HCT116 (cell line): ENCODE measurements around the gene NCBP3.

ENCODE experiments used
- EGR1 ChIP-seq: IDR thresholded peaks from 2 replicates; pipeline ENCODE4 v1.6.1; 2012; ENCODE audit warnings: low read depth
- EZH2 ChIP-seq: fragments of 200-600 bp; sonication (generic); IDR thresholded peaks from 2 replicates; pipeline ENCODE4 v1.6.1; 2017; ENCODE audit warnings: antibody characterized with exemption, mixed run types
- EZH2phosphoT487 ChIP-seq: fragments of 200-600 bp; IDR thresholded peaks from 2 replicates; pipeline ENCODE4 v1.6.1; 2018; ENCODE audit warnings: antibody characterized with exemption, borderline replicate concordance
- POLR2A ChIP-seq: IDR thresholded peaks from 2 replicates; pipeline ENCODE4 v1.7.0; 2011; ENCODE audit warnings: borderline replicate concordance; ENCODE audit not compliant: insufficient read depth, insufficient read length; ENCODE audit errors: extremely low read depth
- POLR2AphosphoS5 ChIP-seq: IDR thresholded peaks from 2 replicates; pipeline ENCODE4 v1.6.1; 2011; ENCODE audit warnings: mild to moderate bottlenecking, low read depth, low read length, moderate library complexity
- RAD21 ChIP-seq: IDR thresholded peaks from 2 replicates; pipeline ENCODE4 v1.6.1; 2012; ENCODE audit warnings: low read depth, mild to moderate bottlenecking
- SIN3A ChIP-seq: IDR thresholded peaks from 2 replicates; pipeline ENCODE4 v1.6.1; 2012; ENCODE audit warnings: low read depth
- SRF ChIP-seq: IDR thresholded peaks from 2 replicates; pipeline ENCODE4 v1.6.1; 2012; ENCODE audit warnings: low read depth
- ZNF274 ChIP-seq: fragments of 200-500 bp; sonication (Bioruptor generic); IDR thresholded peaks from 2 replicates; pipeline ENCODE4 v1.6.1; 2014; ENCODE audit warnings: mild to moderate bottlenecking, low read depth, low read length, inconsistent platforms
- TF ChIP-seq, protein P1 (sequence below), 3 experiments: fragments of 200-600 bp in 1 of 3; sonication (generic) in 1 of 3; IDR thresholded peaks in 2 of 3; conservative IDR thresholded peaks in 1 of 3; 2 replicates each; pipeline ENCODE4 v1.5.1; 2012 to 2017; ENCODE audit warnings: low read depth in 2 of 3, low read length in 2 of 3, antibody characterized with exemption in 1 of 3, borderline replicate concordance in 1 of 3, control low read depth in 1 of 3, mild to moderate bottlenecking in 1 of 3, mixed read lengths in 1 of 3, mixed run types in 1 of 3, moderate library complexity in 1 of 3; ENCODE audit not compliant: insufficient read depth in 1 of 3

DNA sequence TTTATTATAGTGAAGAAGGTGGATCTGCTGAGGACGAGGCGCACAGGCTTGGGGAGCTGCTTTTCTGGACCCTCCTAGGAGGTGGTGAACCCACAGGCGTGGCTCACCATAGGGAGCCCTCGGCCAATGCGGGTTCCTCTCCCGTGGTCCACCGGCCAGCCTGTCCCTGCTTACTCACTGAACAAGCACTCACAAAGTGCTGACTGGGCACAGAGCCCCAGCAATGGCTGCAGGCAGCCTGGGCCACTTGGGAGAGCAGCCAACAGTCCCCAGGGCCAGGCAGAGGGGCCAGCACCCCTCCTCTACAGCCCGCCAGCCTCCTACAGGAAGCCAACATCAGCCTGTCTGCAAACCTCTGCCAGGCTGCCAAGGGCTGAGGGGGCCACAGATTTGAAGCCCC, 19.1 kb upstream of the NCBP3 start:
- TF ChIP-seq, protein P1, sequence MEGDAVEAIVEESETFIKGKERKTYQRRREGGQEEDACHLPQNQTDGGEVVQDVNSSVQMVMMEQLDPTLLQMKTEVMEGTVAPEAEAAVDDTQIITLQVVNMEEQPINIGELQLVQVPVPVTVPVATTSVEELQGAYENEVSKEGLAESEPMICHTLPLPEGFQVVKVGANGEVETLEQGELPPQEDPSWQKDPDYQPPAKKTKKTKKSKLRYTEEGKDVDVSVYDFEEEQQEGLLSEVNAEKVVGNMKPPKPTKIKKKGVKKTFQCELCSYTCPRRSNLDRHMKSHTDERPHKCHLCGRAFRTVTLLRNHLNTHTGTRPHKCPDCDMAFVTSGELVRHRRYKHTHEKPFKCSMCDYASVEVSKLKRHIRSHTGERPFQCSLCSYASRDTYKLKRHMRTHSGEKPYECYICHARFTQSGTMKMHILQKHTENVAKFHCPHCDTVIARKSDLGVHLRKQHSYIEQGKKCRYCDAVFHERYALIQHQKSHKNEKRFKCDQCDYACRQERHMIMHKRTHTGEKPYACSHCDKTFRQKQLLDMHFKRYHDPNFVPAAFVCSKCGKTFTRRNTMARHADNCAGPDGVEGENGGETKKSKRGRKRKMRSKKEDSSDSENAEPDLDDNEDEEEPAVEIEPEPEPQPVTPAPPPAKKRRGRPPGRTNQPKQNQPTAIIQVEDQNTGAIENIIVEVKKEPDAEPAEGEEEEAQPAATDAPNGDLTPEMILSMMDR (IDR thresholded peaks at IDR 0.05 in 2 of 3, conservative IDR thresholded peaks at IDR 0.05 in 1 of 3; ENCODE audit: borderline replicate concordance in 1 of 3, insufficient read depth in 1 of 3, low read depth in 2 of 3, low read length in 2 of 3), result no peak
- TF ChIP-seq EGR1 (no peak), POLR2A (no peak), SRF (no peak), SIN3A (no peak), EZH2 (no peak), POLR2AphosphoS5 (no peak), RAD21 (no peak), EZH2phosphoT487 (no peak), ZNF274 (no peak)
